Measurements from ENCODE around the gene RPL11. TPM values are rescaled to one million over a fixed set of nuclear protein-coding genes. Genes with fewer than 3 reads are reported as not detected.

Gene RPL11
- total RNA-seq = 1,291 and 1,381 TPM in 2 replicates

DNA sequence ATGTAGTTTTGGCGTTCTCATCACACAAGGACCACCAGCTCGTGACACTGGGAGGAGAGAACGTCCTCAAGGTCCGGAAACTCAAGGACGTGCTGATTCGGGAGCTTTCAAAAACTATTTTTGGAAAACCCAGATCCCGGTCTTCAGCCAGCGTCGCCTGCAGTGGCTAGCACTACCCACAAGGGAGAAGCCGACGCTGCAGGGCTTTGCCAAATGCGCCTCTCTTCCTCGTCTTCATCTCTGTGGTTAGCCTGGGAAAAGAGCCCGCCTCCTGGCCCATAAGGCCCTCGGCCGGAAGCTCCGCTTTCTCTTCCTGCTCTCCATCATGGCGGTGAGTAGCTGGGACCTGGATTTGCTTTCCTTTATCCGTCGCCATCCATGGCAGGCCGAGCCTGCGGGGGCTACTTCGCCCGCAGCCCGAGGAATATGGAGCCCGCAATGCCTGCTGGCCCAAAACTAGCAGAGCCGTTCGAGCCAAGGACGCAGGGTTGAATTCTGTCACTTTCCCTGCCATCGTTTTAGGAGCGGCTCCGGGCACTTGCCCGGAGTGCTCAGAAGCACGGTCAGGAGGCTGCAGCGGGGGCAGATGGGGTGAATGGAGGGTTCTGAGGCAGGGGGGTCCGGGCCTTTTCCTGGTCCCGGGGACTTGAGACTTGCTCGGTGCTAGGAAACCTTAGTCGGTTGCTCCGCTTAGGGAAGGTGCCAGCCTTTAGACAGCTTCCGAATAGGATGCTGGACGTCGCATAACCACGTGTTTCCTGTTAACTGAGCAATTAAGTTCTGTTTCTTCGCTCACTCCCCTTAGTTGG is at the start of gene RPL11:
Gene RPL11, plus strand, starts transcription at position 308 of the 809 bp plus-strand sequence. Its CDS starts 18 bp downstream, at position 326.

DNA sequence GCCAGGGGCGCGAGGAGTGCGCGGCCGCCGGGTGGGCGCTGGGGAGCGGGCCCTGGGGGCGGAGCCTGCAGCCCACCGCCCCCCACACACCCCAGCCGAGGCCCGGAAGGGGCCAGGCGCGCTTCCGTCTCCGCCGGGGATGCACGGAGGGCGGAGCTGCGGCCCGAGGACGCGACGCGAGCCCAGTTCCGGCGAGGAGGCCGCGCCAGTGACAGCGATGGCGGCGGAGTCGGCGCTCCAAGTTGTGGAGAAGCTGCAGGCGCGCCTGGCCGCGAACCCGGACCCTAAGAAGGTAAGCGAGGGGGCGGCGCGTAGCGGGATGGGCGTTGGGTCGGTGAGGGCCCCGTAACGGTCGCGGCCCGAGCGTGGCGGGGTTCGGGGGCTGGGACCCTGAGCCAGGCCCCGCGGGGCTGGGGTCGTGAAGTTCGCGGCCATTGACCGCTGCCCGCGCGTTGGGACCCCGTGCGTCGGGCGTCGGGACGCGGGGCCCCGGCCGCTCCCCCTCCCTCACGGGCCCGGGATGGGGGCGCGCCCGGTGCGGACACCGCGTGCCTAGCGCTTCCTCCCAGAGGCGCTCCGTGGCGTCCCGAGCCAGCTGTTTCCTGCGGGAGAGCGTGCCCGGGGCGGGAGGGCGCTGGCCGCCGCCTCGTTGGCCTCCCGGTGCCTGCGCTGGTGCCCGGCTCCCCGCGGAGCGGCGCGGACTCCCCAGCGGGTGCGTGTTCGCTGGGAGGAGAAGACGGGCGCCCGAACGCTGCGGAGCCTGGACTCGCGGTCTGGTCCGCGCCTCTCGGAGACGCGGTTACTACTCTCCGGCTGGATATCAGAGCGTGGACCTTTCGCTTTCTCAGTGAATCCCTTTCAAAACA is 51.9 kb downstream of the RPL11 start, which contains the start of gene ELOA:
Gene ELOA, plus strand, starts transcription at position 185 of the 866 bp plus-strand sequence. Its CDS starts 33 bp downstream, at position 218.

Other genes with a start within 250 kb of the RPL11 start
- gene ASAP3, start 207.6 kb upstream of the RPL11 start, total RNA-seq = 17.2 and 20.3 TPM in 2 replicates
- 1.7 and 2.1 TPM in 2 replicates for gene E2F2, start 160.6 kb upstream of the RPL11 start, total RNA-seq
- 248 and 253 TPM in 2 replicates for gene ID3, start 132.3 kb upstream of the RPL11 start, total RNA-seq
- 33.7 and 36.7 TPM in 2 replicates for gene ELOA, start 51.7 kb downstream of the RPL11 start, total RNA-seq
- gene PITHD1, start 86.6 kb downstream of the RPL11 start, total RNA-seq = 55.4 and 58.4 TPM in 2 replicates
- 72.2 and 117 TPM in 2 replicates for gene LYPLA2, start 99.3 kb downstream of the RPL11 start, total RNA-seq
- 105 and 125 TPM in 2 replicates for gene GALE, start 108.9 kb downstream of the RPL11 start, total RNA-seq
- 31.4 and 32.7 TPM in 2 replicates for gene HMGCL, start 133.6 kb downstream of the RPL11 start, total RNA-seq
- 20.7 and 27.9 TPM in 2 replicates for gene FUCA1, start 176.5 kb downstream of the RPL11 start, total RNA-seq
- gene CNR2, start 221.6 kb downstream of the RPL11 start, total RNA-seq = not detected in 2 replicates

Measured in airway epithelial cell (primary cell).